WTC11 (cell line): ENCODE data around the gene DNAAF8.

Source experiments
- CTCF ChIP-seq: fragments of 200-600 bp; IDR thresholded peaks from 2 replicates; pipeline ENCODE4 v1.8.0; 2022; ENCODE audit warnings: antibody characterized with exemption
- KAT7 ChIP-seq: sonication (generic); formaldehyde crosslinking; IDR thresholded peaks from 2 replicates; pipeline ENCODE4 v1.8.1; 2023; ENCODE audit warnings: missing genetic modification reagents, mild to moderate bottlenecking, borderline replicate concordance
- MLX ChIP-seq: sonication (generic); formaldehyde crosslinking; IDR thresholded peaks from 2 replicates; pipeline ENCODE4 v1.8.1; 2023; ENCODE audit warnings: mild to moderate bottlenecking, missing genetic modification reagents, moderate library complexity

GRCh38 chr16:4709481-4709880 is 24.9 kb upstream of the DNAAF8 start:
- TF ChIP-seq MLX (CRISPR knock-in tag), result no peak
- no peak for TF ChIP-seq CTCF
- TF ChIP-seq KAT7 (CRISPR knock-in tag), result no peak
